Prostate gland (tissue), 2 donors: Measurements from ENCODE around the gene MPPED1. TPM values are rescaled to one million over a fixed set of nuclear protein-coding genes. Genes with fewer than 3 reads are reported as not detected.

Experiments used
- DNase-seq: peaks from one replicate; pipeline ENCODE4 v3.0.0-alpha.2; 2019; ENCODE audit warnings: low spot score
- H3K27ac ChIP-seq, 2 donors: fragments of 200-600 bp; sonication (generic); 2 replicates each; pipeline ENCODE4 v1.5.1; 2017 to 2019
- H3K27me3 ChIP-seq: fragments of 200-600 bp; sonication (generic); replicated peaks from 2 replicates; pipeline ENCODE4 v1.5.1; 2019; ENCODE audit not compliant: insufficient read depth
- H3K36me3 ChIP-seq, 2 donors: fragments of 200-600 bp; sonication (generic); 1 replicate in 1 of 2; 2 replicates in 1 of 2; pipeline versions ENCODE4 v1.5.1 to v1.8.1; 2017 to 2019
- H3K4me1 ChIP-seq: fragments of 200-600 bp; sonication (generic); replicated peaks from 2 replicates; pipeline ENCODE4 v1.5.1; 2019
- H3K4me3 ChIP-seq, 2 donors: fragments of 200-600 bp; sonication (generic); 2 replicates each; pipeline ENCODE4 v1.5.1; 2017 to 2019
- H3K9me3 ChIP-seq: fragments of 200-600 bp; sonication (generic); 2 replicates; pipeline ENCODE4 v1.5.1; 2017
- POLR2A ChIP-seq: fragments of 450-650 bp; IDR thresholded peaks from one replicate; pipeline ENCODE4 v1.6.1; 2016; ENCODE audit warnings: antibody characterized with exemption, mild to moderate bottlenecking
- POLR2AphosphoS5 ChIP-seq: sonication (generic); formaldehyde crosslinking; IDR thresholded peaks from one replicate; pipeline ENCODE4 v1.6.1; 2017; ENCODE audit warnings: antibody characterized with exemption
- WGBS: methylation state at CpG from one replicate; pipeline ENCODE4 v1.1.5; 2018; 5-methylcytosine and 5-hydroxymethylcytosine counted together
- intact Hi-C: fragments of 100-400 bp; cut with DNase I; formaldehyde crosslinking; loops from one replicate; pipeline ENCODE4 v1.14.2; 2022
- total RNA-seq, 2 donors: library from RNA; depleted of rRNA; stranded (reverse); fragments of >200 nt; gene quantifications; one replicate each; pipeline ENCODE4 v1.1.0, GENCODE V29; 2016
- TF ChIP-seq, protein P1 (sequence below), 4 experiments: fragments of 200-600 bp in 2 of 4; fragments of 450-650 bp in 2 of 4; sonication (generic) in 2 of 4; IDR thresholded peaks; 1 replicate in 3 of 4; 2 replicates in 1 of 4; pipeline ENCODE4 v1.5.1; 2016 to 2019; ENCODE audit warnings: antibody characterized with exemption in 4 of 4, mild to moderate bottlenecking in 2 of 4, moderate library complexity in 2 of 4

MPPED1 gene
- total RNA-seq, 2 donors from 2014 or later: 0.77 to 6.4 TPM

GRCh38 chr22:43401661-43402060, 10.2 kb upstream of the MPPED1 start:
- no peak overlapping the region for H3K27ac ChIP-seq
- intact Hi-C loops: no loop called here
- TF ChIP-seq, protein P1, sequence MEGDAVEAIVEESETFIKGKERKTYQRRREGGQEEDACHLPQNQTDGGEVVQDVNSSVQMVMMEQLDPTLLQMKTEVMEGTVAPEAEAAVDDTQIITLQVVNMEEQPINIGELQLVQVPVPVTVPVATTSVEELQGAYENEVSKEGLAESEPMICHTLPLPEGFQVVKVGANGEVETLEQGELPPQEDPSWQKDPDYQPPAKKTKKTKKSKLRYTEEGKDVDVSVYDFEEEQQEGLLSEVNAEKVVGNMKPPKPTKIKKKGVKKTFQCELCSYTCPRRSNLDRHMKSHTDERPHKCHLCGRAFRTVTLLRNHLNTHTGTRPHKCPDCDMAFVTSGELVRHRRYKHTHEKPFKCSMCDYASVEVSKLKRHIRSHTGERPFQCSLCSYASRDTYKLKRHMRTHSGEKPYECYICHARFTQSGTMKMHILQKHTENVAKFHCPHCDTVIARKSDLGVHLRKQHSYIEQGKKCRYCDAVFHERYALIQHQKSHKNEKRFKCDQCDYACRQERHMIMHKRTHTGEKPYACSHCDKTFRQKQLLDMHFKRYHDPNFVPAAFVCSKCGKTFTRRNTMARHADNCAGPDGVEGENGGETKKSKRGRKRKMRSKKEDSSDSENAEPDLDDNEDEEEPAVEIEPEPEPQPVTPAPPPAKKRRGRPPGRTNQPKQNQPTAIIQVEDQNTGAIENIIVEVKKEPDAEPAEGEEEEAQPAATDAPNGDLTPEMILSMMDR (IDR thresholded peaks at IDR 0.05): no peak
- no peak for TF ChIP-seq POLR2A
- no peak for TF ChIP-seq POLR2AphosphoS5
- no peaks in the 10 kb centered on the region for H3K4me1 ChIP-seq
- H3K9me3 ChIP-seq: no peaks in the 10 kb centered on the region
- H3K27me3 ChIP-seq: no peaks in the 10 kb centered on the region
- WGBS: 90% methylated on average over 3 of the region's 3 CpGs
- DNase-seq: no peak
- H3K36me3 ChIP-seq: no peaks in the 10 kb centered on the region
- H3K4me3 ChIP-seq: no peak overlapping the region

DNA sequence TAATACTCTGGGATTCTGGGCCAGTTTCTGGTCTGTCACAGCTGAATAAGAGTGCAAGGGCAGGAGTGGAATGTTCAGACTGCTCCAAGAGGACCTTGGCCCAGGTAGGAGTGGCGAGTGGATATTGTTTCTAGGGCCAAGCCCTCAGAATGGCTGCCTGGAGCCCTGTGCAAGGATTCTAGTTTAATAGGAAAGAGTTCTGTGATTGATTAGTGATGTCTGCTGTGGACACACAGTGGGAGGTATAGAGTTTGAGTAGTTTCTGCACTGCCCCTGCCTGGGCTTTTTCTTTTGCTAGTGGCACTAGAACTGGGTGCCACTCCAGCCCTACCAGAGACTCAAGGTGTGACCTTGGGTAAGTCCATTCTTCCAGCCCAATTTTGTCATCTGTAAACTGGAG, 9.7 kb upstream of the MPPED1 start:
- no peaks in the 10 kb centered on the region for H3K9me3 ChIP-seq
- H3K4me1 ChIP-seq: no peaks in the 10 kb centered on the region
- WGBS: 100% methylated on average over 1 of the region's 1 CpG
- no peak overlapping the region for H3K4me3 ChIP-seq
- H3K36me3 ChIP-seq: no peaks in the 10 kb centered on the region
- intact Hi-C loops: no loop called here
- TF ChIP-seq, protein P1 (IDR thresholded peaks at IDR 0.05): no peak
- no peak for TF ChIP-seq POLR2A
- DNase-seq: no peak
- no peaks in the 10 kb centered on the region for H3K27me3 ChIP-seq
- H3K27ac ChIP-seq: no peak overlapping the region

GRCh38 chr22:43404673-43405385, 7.0 kb upstream of the MPPED1 start:
- Histone ChIP-seq H3K4me1 (no peaks in the 10 kb centered on the region), H3K4me3 (no peak overlapping the region), H3K9me3 (no peaks in the 10 kb centered on the region), H3K36me3 (no peaks in the 10 kb centered on the region), H3K27me3 (no peaks in the 10 kb centered on the region), H3K27ac (no peak overlapping the region)
- WGBS: 53% methylated on average over 15 of the region's 15 CpGs
- TF ChIP-seq POLR2A: no peak
- TF ChIP-seq, protein P1 (IDR thresholded peaks at IDR 0.05): no peak
- peak; percentile 29 for TF ChIP-seq POLR2AphosphoS5
- intact Hi-C loops: no loop called here
- DNase-seq: peak; percentile 68

- intact Hi-C loops: no loop called here
- no peak for TF ChIP-seq POLR2AphosphoS5
- TF ChIP-seq POLR2A: no peak
- TF ChIP-seq, protein P1 (IDR thresholded peaks at IDR 0.05): no peak
- 87% methylated on average over 12 of the region's 12 CpGs for WGBS
- H3K9me3 ChIP-seq: no peaks in the 10 kb centered on the region
- H3K4me3 ChIP-seq: no peak overlapping the region
- no peaks in the 10 kb centered on the region for H3K36me3 ChIP-seq
- no peak for DNase-seq
- no peaks in the 10 kb centered on the region for H3K27me3 ChIP-seq
- no peaks in the 10 kb centered on the region for H3K4me1 ChIP-seq
- no peak overlapping the region for H3K27ac ChIP-seq
These were observed 5.5 kb upstream of the MPPED1 start for GRCh38 chr22:43406186-43406790.

DNA sequence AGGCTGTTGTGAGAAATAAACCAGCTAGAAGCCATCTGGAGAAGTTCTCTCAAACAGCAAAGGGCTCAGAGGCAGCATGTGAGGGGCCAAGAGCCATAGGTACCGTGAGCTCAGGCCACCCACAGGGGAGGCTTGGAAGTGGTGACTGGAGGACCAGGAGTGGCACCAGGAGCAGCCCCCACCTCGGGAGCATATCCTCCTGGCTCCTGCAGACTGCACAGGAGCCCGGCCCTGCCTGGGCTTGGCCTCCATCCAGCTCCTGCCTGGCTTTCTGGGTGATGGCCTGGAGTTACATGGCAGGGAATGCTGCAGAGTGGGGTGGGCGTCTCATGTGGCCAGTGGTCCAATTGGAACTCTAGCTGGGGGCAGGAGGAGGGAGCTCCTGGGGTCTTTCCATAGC, 4.2 kb upstream of the MPPED1 start:
- 57% methylated on average over 4 of the region's 4 CpGs for WGBS
- H3K27ac ChIP-seq: no peak overlapping the region
- H3K27me3 ChIP-seq: no peaks in the 10 kb centered on the region
- DNase-seq: no peak
- TF ChIP-seq, protein P1 (IDR thresholded peaks at IDR 0.05): no peak
- TF ChIP-seq POLR2AphosphoS5 (no peak), POLR2A (no peak)
- no peaks in the 10 kb centered on the region for H3K36me3 ChIP-seq
- H3K4me1 ChIP-seq: no peaks in the 10 kb centered on the region
- intact Hi-C loops: no loop called here
- no peaks in the 10 kb centered on the region for H3K9me3 ChIP-seq
- H3K4me3 ChIP-seq: no peak overlapping the region
